Liver (tissue), 3 donors: ENCODE results near the gene CEP164.

Source experiments
- CTCF ChIP-seq: fragments of 150-350 bp; IDR thresholded peaks from 2 replicates; pipeline ENCODE4 v1.5.1; 2017; ENCODE audit warnings: improper control_type of control experiment, low read depth, low read length; ENCODE audit not compliant: missing input control
- EGR1 ChIP-seq, 2 donors: IDR thresholded peaks; 2 replicates each; pipeline ENCODE4 v1.6.1; 2016 to 2018; ENCODE audit warnings: antibody characterized with exemption in 2 of 2, low read depth in 2 of 2
- GABPA ChIP-seq, 2 donors: IDR thresholded peaks in 1 of 2; conservative IDR thresholded peaks in 1 of 2; 2 replicates each; pipeline ENCODE4 v1.6.1; 2016; ENCODE audit warnings: antibody characterized with exemption in 2 of 2, mild to moderate bottlenecking in 1 of 2, moderate library complexity in 1 of 2
- HNF4A ChIP-seq, 2 donors: conservative IDR thresholded peaks; 2 replicates each; pipeline ENCODE4 v1.6.1; 2016; ENCODE audit warnings: antibody characterized with exemption in 2 of 2, mild to moderate bottlenecking in 2 of 2
- JUND ChIP-seq, 2 donors: IDR thresholded peaks; 2 replicates each; pipeline ENCODE4 v1.6.1; 2016; ENCODE audit warnings: antibody characterized with exemption in 2 of 2
- MAX ChIP-seq: IDR thresholded peaks from 2 replicates; pipeline ENCODE4 v1.6.1; 2016; ENCODE audit warnings: antibody characterized with exemption
- REST ChIP-seq: IDR thresholded peaks from 2 replicates; pipeline ENCODE4 v1.6.1; 2016; ENCODE audit warnings: antibody characterized with exemption, mild to moderate bottlenecking
- TAF1 ChIP-seq: conservative IDR thresholded peaks from 2 replicates; pipeline ENCODE4 v1.6.1; 2016; ENCODE audit warnings: antibody characterized with exemption, mild to moderate bottlenecking
- YY1 ChIP-seq: IDR thresholded peaks from 2 replicates; pipeline ENCODE4 v1.6.1; 2016; ENCODE audit warnings: antibody characterized with exemption, mild to moderate bottlenecking
- ZBTB33 ChIP-seq: IDR thresholded peaks from 2 replicates; pipeline ENCODE4 v1.6.1; 2016; ENCODE audit warnings: antibody characterized with exemption
- donor health status: healthy.
- donor health status: healthy.

- no peak for TF ChIP-seq HNF4A (conservative IDR thresholded peaks at IDR 0.05)
- TF ChIP-seq TAF1: no peak
- no peak for TF ChIP-seq REST
- TF ChIP-seq CTCF: no peak
- TF ChIP-seq ZBTB33: no peak
- no peak for TF ChIP-seq EGR1 (IDR thresholded peaks at IDR 0.05; ENCODE audit: low read depth in 2 of 2)
- TF ChIP-seq GABPA (IDR thresholded peaks at IDR 0.05 in 1 of 2, conservative IDR thresholded peaks at IDR 0.05 in 1 of 2): no peak
- TF ChIP-seq MAX: no peak
- no peak for TF ChIP-seq YY1
- no peak for TF ChIP-seq JUND (IDR thresholded peaks at IDR 0.05)
Measured at GRCh38 chr11:117462864-117463247, 135.2 kb downstream of the CEP164 start.
